Kidney capillary endothelial cell (primary cell): ENCODE measurements around the gene ZNF827.
"Not testable (repeated sequence)": the region's sequence is repeated elsewhere in the genome, so short reads cannot be mapped to it uniquely, and the experiment has no call there.

Experiments used
- DNase-seq: peaks from one replicate; pipeline ENCODE4 v3.0.0-alpha.2; 2018; ENCODE audit warnings: low spot score

ZNF827 gene

DNA sequence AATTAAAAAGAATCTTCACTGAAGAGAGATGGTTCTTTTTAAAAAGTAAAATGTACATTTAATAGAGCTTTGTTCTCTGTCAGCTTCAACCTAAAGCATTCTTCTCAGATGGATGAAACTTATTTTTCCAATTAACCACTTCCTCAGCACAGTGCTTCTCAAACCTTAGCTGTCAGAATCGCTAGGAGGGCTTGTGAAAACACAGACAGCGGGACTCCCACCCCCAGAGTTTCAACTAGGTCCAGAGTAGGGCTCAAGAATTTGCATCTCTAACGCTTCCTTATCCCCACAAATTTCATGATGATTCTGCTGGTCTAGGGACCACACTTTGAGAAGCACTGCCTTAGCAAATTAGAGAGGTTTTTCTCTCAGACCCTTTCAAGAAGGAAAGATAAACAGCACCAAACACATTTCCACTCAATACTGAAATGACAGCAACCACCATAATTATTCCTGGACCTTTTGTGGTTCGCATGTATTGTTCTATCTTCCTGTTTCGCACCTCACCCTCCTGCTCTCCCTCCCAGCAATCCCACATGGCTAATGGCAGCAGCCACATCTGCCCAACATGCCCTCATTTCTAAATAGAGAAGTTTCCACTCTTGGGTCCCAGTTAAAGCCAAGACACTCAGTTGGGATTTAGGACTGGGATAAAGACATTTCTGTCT lies 73.2 kb downstream of the ZNF827 start:
- no peak for DNase-seq

- DNase-seq, result no peak
Observed at GRCh38 chr4:145863191-145863590, 75.4 kb downstream of the ZNF827 start.

DNA sequence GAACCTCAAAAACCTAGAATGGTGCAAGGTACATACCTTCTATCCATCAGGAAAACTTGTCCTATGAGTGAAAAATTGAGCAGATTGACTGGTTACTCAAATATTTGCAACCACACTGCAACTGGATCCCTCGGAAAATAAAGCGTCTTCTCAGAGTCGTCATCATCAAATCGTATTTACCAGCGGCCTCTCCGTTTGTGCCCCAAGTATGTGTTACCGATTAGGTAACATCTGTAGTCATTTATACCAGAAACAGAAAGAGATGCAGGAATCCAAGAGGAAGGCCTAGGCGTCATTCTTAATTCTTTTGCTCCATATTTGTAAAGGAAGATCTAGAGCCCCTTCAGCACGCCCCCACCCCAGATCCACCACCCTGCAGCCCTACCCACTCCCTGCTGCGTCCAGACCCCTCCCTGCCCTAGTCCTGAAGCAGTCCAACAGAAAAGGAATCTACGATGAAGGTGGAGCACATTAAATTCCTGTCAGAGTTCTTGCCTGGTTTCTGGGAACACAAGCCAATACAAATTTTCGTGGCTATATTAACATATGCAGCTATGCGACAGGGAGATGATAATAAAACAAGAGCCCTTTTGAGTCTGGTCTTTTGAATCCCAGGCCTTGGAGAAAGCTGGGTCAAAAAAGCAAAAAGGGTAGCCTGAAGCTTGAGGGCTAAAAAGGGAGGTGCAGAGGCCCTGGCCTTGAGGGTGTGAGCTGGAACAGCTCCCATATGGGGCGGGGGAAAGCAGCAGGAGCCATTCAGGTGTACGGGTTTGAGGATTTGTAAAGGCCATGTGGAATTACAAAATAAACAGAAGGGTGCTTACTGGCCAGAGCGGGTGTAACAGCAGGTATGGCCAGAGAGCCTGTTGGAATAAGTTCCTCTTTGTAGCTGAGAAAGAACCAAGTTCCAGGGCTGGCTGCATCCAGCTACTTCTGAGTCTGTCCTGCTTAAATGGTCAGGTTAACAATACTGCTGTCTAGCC lies 77.0 kb downstream of the ZNF827 start:
- DNase-seq, result no peak

GRCh38 chr4:145860897-145861296 lies 77.7 kb downstream of the ZNF827 start:
- DNase-seq, result no peak

DNA sequence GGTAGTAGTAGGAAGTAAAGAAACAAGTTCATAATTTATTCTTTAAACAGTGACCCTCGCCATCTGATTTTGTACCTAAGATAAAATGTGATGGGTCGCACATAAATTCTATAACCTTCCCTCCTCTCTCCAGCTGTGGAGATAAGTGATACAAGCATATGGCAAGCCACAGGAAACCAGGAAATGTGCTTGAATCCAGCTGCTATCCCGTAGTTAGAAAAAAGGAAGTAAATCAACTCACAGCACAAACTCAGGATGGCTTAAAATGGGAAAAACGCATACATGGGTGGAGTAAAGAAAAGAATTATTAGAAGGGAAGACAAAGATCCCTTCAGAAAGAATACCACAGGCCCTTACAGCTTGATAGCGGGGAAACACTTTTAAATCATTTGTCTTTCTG lies 78.2 kb downstream of the ZNF827 start:
- DNase-seq, result no peak

DNA sequence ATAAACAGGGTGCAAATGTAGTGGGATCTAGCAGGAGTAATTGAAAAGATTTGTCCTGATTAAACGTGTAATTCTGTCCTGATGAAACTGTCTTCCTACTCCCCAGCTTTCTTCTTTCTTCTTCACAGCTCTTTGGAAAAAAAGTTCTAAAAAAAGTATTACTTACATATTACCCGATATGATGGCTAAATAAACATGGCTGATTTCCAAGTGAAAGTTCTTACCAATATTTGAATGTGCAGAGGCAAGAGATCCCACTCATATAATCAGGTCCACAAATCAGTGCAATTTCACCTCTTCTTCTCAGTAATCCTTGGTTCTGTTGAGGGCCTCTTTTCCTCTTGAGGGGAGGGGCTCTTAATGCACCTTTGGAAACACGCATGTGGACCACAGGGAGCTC lies 78.7 kb downstream of the ZNF827 start:
- no peak for DNase-seq

GRCh38 chr4:145859426-145859825 lies 79.2 kb downstream of the ZNF827 start:
- DNase-seq, result no peak

DNA sequence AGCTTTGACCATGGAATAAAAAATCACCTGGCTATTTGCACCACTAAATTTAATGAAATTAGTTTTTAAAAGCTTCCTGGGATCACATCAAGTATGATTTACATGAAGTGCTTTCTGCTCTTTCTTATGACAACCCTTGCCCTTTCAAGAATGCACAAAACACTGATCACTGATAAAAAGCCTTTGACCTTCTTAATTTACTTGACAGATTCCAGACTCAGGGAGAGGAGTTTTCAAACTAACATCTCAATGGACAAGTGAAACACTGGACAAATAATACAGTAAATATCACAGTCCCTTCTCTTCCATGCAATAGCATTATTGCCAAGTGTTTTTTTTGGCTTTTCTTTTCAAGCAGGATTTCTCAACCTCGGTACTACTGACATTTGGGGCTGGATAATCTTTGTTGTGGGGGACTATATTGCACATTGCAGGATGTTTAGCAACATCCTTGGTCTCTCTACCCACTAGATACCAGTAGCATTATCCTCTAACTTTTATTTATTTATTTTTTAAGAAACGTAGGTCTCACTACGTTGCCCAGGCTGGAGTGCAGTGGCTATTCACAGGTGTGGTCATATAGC lies 86.3 kb downstream of the ZNF827 start:
- DNase-seq, result no peak

- no peak for DNase-seq
Observed at GRCh38 chr4:145851511-145852201, 87.0 kb downstream of the ZNF827 start.

DNA sequence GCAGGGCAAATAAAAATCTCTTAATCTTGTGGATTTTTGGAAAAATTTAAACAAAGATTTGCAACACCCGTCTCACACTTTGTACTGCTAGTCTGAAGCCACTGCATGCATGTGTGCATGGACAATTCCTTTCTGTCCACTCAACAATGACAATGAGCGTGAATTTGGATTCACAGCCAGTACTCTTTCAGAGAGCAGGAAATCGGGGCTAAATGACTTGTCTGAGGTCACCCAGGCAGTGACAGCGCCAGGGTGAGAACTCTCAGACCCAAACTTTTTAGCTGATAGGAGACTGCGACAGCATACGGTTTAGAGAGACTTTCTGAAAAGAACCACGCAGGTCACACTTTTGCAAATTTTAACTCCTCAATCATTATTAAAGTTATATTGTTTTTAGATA lies 90.9 kb downstream of the ZNF827 start:
- DNase-seq, result no peak

DNA sequence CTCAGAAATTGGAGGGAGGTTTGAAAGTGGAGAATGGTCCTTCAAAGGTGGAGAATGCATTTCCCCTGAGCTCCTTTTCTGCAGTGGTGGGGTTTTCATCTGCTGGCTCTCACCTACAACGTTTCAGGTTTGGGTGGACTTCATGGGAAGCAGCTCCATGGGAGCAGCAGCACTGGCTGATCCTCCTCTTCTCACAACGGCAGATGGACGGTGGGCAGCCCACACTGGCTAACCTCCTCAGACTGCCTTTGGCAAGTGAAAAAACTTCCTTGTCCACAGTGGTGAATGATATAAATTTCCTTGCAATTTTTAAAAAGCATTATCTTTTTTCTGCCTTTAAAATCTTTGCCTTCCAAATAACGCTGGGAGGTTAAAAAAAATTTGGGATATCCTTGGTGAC lies 93.5 kb downstream of the ZNF827 start:
- no peak for DNase-seq

- no peak for DNase-seq
Observed at GRCh38 chr4:145843639-145844038, 95.0 kb downstream of the ZNF827 start.

- peak; percentile 74 for DNase-seq
Observed at GRCh38 chr4:145843148-145843547, 95.5 kb downstream of the ZNF827 start.

DNA sequence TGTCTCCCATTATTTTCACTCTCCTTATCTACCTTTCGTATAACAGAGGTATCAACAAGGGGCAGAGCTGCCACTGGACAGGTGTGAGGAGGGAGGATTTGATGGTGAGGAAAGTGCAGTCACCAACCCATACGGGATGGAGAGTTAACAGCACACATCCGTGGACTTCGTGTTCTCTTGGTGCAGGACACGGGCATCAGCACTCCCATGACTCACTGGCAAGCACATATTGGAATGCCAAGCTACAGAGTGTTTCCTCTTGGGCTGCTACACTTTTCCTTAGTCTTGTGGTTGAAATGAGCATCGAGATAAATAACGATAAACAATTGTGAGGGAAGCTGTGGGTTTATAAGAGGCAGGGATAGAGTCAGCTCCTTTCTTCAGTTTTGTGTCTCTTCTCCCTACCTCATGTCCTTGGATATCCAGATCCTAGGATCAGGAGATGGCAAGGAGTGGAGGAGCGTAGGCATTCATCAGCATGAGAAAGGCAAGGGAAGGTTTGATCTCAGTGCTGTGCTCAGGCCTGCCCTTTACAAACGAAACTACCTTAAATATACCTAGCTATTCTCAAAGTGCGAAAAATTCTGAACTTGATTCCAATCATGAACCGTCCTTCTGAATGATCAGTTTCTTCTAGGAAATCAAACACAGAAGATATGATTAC lies 96.3 kb downstream of the ZNF827 start:
- DNase-seq, result no peak

- no peak for DNase-seq
Observed at GRCh38 chr4:145840801-145841200, 97.8 kb downstream of the ZNF827 start.

DNA sequence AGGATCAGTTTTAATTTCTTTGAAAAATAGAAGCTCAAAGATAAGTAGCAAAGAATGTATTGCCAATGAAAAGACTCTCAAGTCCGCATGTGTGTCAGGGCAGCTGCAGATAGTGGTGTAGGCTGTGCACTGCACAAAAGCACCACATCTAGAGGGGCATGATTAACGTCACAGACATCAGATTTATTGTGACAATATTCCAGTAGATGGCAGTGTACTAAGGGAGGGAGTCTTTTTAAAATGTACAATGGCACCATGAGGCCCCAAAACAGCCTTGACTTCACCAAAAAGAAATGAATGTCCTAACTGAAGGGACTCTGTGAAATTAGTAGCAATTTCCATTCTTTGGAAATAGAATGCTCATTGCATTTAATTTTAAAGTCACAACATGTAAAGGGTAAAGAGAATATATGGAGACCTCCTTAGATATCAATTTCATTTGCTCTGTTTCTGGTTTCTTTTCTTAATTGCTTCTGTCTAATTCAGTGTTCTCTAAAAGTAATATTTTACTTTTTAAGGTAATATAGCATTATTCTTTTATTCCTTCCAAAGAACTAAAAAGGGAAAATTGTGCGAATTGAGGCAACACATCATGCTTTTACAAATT lies 98.4 kb downstream of the ZNF827 start:
- peak; percentile 60 for DNase-seq

DNA sequence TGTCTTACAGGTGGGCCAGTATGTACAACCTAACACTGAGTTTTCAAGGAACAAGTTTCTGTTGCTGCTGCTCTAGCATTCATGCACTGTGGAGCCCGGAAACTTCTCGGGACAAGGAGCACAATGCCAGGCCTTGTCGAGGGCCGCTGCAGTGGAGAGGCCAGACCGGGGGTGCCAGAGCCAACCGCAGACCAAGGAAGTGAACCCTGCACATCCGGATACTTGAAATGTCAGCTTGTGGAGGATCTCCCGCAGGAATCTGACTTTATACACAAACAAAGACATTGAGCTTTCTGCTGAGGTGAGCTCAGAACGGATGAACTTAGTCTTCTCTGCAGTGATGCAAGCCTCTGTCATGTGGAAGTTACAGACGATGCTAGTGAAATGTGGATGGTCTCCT lies 99.5 kb downstream of the ZNF827 start:
- no peak for DNase-seq

- not testable (repeated sequence) for DNase-seq
Observed at GRCh38 chr4:145832384-145832783, 106.2 kb downstream of the ZNF827 start.

DNA sequence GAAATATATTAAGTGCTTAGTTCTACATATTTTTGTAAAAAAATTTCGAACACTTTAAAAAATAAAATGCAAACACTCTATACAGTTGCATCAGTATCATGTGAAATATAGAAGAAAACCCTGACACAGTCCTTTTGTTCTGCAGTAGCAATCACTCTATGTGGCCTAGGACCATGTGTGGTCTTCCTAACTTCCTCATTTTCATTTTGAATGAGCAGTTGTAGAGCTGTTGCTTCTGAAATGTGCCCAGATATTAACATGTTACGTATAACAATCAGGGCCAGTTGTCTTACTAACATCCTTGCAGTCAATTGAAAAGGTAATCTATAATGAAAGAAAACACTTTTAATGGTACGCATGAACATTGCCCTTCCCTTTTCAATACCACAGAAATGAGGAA lies 107.9 kb downstream of the ZNF827 start:
- DNase-seq, result no peak

- no peak for DNase-seq
Observed at GRCh38 chr4:145829629-145830395, 108.8 kb downstream of the ZNF827 start.
